Measurements from ENCODE around the gene CHRNB2.

GRCh38 chr1:154616659-154617345, 49.2 kb downstream of the CHRNB2 start:
- no peak for TF ChIP-seq CTCF (IDR thresholded peaks at IDR 0.05)
- no peak for TF ChIP-seq POLR2A (IDR thresholded peaks at IDR 0.05)
- TF ChIP-seq EP300 (IDR thresholded peaks at IDR 0.05): no peak

Measured in tibial nerve (tissue), 4 donors.